PC-9 (cell line): ENCODE data around the gene TBX2.

Experiments used
- EZH2 ChIP-seq: fragments of 200-600 bp; sonication (generic); IDR thresholded peaks from 2 replicates; pipeline ENCODE4 v1.8.0; 2017; ENCODE audit warnings: antibody characterized with exemption, low read depth
- TF ChIP-seq, protein P1 (sequence below): fragments of 200-600 bp; sonication (generic); conservative IDR thresholded peaks from 2 replicates; pipeline ENCODE4 v1.6.1; 2017; ENCODE audit warnings: mixed run types, antibody characterized with exemption, mild to moderate bottlenecking, moderate library complexity

DNA sequence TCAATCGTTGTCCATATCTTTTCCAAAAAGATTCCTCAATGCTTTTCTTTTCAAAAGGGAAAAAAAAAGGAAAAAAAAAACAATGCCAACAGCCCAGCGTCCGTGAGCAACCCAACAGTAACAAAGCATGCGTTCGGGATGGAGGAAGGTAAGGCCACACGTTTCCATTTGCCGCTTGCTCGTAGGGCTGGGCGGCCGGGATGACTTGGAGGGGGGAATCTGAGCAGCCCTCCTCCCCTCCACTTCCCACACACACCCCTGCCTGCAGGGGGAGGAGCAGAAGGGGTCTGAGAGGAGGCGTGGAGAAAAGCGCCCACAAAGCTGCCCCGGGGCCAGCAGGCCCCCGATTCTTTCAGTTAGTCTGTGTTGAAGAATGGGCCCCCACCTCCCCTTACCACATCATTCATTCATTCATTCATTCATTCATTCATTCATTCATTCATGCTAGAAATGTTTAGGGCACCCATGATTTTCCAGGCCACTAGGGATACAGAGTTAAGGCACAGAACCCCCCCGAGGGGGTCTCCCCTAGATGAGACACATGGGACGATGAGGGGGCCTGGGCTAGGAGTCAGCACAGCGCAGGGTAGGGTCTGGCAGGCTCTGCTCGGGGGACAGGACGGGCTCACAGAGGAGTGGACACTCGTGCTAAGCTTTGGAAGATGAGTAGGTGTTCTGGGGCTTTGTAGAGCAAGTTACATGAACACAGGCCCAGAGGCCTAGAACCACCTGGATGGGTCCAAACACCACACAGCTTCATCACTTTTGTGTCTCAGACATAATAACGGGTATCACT, 10.9 kb upstream of the TBX2 start:
- TF ChIP-seq, protein P1, sequence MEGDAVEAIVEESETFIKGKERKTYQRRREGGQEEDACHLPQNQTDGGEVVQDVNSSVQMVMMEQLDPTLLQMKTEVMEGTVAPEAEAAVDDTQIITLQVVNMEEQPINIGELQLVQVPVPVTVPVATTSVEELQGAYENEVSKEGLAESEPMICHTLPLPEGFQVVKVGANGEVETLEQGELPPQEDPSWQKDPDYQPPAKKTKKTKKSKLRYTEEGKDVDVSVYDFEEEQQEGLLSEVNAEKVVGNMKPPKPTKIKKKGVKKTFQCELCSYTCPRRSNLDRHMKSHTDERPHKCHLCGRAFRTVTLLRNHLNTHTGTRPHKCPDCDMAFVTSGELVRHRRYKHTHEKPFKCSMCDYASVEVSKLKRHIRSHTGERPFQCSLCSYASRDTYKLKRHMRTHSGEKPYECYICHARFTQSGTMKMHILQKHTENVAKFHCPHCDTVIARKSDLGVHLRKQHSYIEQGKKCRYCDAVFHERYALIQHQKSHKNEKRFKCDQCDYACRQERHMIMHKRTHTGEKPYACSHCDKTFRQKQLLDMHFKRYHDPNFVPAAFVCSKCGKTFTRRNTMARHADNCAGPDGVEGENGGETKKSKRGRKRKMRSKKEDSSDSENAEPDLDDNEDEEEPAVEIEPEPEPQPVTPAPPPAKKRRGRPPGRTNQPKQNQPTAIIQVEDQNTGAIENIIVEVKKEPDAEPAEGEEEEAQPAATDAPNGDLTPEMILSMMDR = no peak
- TF ChIP-seq EZH2 = no peak
